H9 (cell line): Measurements from ENCODE around the gene RAB6C. TPM values are rescaled to one million over a fixed set of nuclear protein-coding genes. Genes with fewer than 3 reads are reported as not detected.
"Not testable (repeated sequence)": the region's sequence is repeated elsewhere in the genome, so short reads cannot be mapped to it uniquely, and the experiment has no call there.

Experiments
- DNase-seq: peaks from one replicate; pipeline ENCODE4 v3.0.0-alpha.2; 2017
- H2AFZ ChIP-seq: one replicate; pipeline ENCODE4 v1.6.1; 2013; ENCODE audit warnings: mild to moderate bottlenecking, low read length, control low read depth, moderate library complexity
- H2AK5ac ChIP-seq: 2 replicates; pipeline ENCODE4 v1.6.1; 2013; ENCODE audit warnings: low read length, control low read depth, mixed read lengths; ENCODE audit not compliant: insufficient read length
- H2BK120ac ChIP-seq: one replicate; pipeline ENCODE4 v1.6.1; 2013; ENCODE audit warnings: low read depth, mild to moderate bottlenecking, low read length, control low read depth, inconsistent platforms; ENCODE audit not compliant: poor library complexity, severe bottlenecking
- H2BK12ac ChIP-seq: 2 replicates; pipeline ENCODE4 v1.6.1; 2013; ENCODE audit warnings: low read length, control low read depth, mixed read lengths, low read depth; ENCODE audit not compliant: insufficient read length
- H2BK15ac ChIP-seq: 2 replicates; pipeline ENCODE4 v1.6.1; 2013; ENCODE audit warnings: low read depth, low read length, control low read depth
- H2BK20ac ChIP-seq: one replicate; pipeline ENCODE4 v1.6.1; 2013; ENCODE audit warnings: low read depth, mild to moderate bottlenecking, low read length, control low read depth, inconsistent platforms; ENCODE audit not compliant: poor library complexity, severe bottlenecking
- H2BK5ac ChIP-seq: 2 replicates; pipeline ENCODE4 v1.6.1; 2013; ENCODE audit warnings: low read length, control low read depth, mixed read lengths; ENCODE audit not compliant: insufficient read length
- H3K14ac ChIP-seq: 2 replicates; pipeline ENCODE4 v1.6.1; 2013; ENCODE audit warnings: low read length, control low read depth; ENCODE audit not compliant: insufficient read depth
- H3K18ac ChIP-seq: 2 replicates; pipeline ENCODE4 v1.6.1; 2013; ENCODE audit warnings: low read depth, mild to moderate bottlenecking, mixed read lengths, low read length, control low read depth; ENCODE audit not compliant: insufficient read length
- H3K23ac ChIP-seq: 2 replicates; pipeline ENCODE4 v1.6.1; 2013; ENCODE audit warnings: low read length, control low read depth, mixed read lengths, low read depth; ENCODE audit not compliant: insufficient read length
- H3K23me2 ChIP-seq: 2 replicates; pipeline ENCODE4 v1.6.1; 2013; ENCODE audit warnings: low read depth, mild to moderate bottlenecking, mixed read lengths, low read length, control low read depth; ENCODE audit not compliant: insufficient read length, poor library complexity, severe bottlenecking
- H3K27ac ChIP-seq: 2 replicates; pipeline ENCODE4 v1.5.1; 2013; ENCODE audit warnings: low read length, control low read depth, mixed read lengths, low read depth; ENCODE audit not compliant: insufficient read length
- H3K27me3 ChIP-seq: 2 replicates; pipeline ENCODE4 v1.6.1; 2013; ENCODE audit warnings: low read length, control low read depth, inconsistent platforms; ENCODE audit not compliant: insufficient read depth
- H3K4ac ChIP-seq: 2 replicates; pipeline ENCODE4 v1.6.1; 2013; ENCODE audit warnings: low read depth, mild to moderate bottlenecking, control low read depth, inconsistent platforms, low read length, moderate library complexity
- H3K4me1 ChIP-seq: 2 replicates; pipeline ENCODE4 v1.6.1; 2013; ENCODE audit warnings: low read length, control low read depth, inconsistent platforms; ENCODE audit not compliant: insufficient read depth
- H3K4me2 ChIP-seq: 2 replicates; pipeline ENCODE4 v1.6.1; 2013; ENCODE audit warnings: low read length, control low read depth, mixed read lengths; ENCODE audit not compliant: insufficient read length, insufficient read depth
- H3K56ac ChIP-seq: 2 replicates; pipeline ENCODE4 v1.6.1; 2013; ENCODE audit warnings: low read depth, mild to moderate bottlenecking, mixed read lengths, low read length, control low read depth; ENCODE audit not compliant: insufficient read length
- H3K79me1 ChIP-seq: 2 replicates; pipeline ENCODE4 v1.6.1; 2013; ENCODE audit warnings: low read depth, mild to moderate bottlenecking, moderate library complexity, low read length, control low read depth, inconsistent platforms; ENCODE audit not compliant: insufficient read depth, poor library complexity, severe bottlenecking
- H3K79me2 ChIP-seq: 2 replicates; pipeline ENCODE4 v1.6.1; 2013; ENCODE audit warnings: low read length, control low read depth, inconsistent platforms; ENCODE audit not compliant: insufficient read depth
- H3K9ac ChIP-seq: 2 replicates; pipeline ENCODE4 v1.6.1; 2013; ENCODE audit warnings: low read length, control low read depth, mixed read lengths; ENCODE audit not compliant: insufficient read length; ENCODE audit errors: extremely low read depth
- H3K9me3 ChIP-seq: one replicate; pipeline ENCODE4 v1.6.1; 2013; ENCODE audit warnings: low read depth, low read length, inconsistent platforms; ENCODE audit not compliant: control insufficient read depth
- H3T11ph ChIP-seq: one replicate; pipeline ENCODE4 v1.6.1; 2013; ENCODE audit warnings: mild to moderate bottlenecking, low read length, control low read depth, inconsistent platforms
- H4K20me1 ChIP-seq: one replicate; pipeline ENCODE4 v1.6.1; 2013; ENCODE audit not compliant: control insufficient read depth, insufficient read length, insufficient read depth
- H4K5ac ChIP-seq: 2 replicates; pipeline ENCODE4 v1.6.1; 2013; ENCODE audit warnings: low read depth, mild to moderate bottlenecking, mixed read lengths, low read length, control low read depth; ENCODE audit not compliant: insufficient read length
- H4K8ac ChIP-seq: replicated peaks from 2 replicates; pipeline ENCODE4 v1.6.1; 2013; ENCODE audit warnings: low read length, control low read depth, mixed read lengths, low read depth; ENCODE audit not compliant: insufficient read length
- H4K91ac ChIP-seq: 2 replicates; pipeline ENCODE4 v1.6.1; 2013; ENCODE audit warnings: low read depth, mild to moderate bottlenecking, moderate library complexity, mixed read lengths, low read length, control low read depth; ENCODE audit not compliant: insufficient read length
- H3K27ac Mint-ChIP-seq, 3 experiments: 2 replicates in 2 of 3; 3 replicates in 1 of 3; pipeline ENCODE4 v1.8.0; 2020 to 2021; ENCODE audit warnings: mixed read lengths in 3 of 3, mild to moderate bottlenecking in 1 of 3, moderate library complexity in 1 of 3
- H3K27me3 Mint-ChIP-seq: 2 replicates; pipeline ENCODE4 v1.8.0; 2021; ENCODE audit warnings: low read depth, mild to moderate bottlenecking, moderate library complexity, mixed read lengths
- H3K36me3 Mint-ChIP-seq, 3 experiments: 2 replicates in 2 of 3; 3 replicates in 1 of 3; pipeline ENCODE4 v1.8.0; 2020 to 2021; ENCODE audit warnings: low read depth in 3 of 3, mixed read lengths in 3 of 3; ENCODE audit not compliant: insufficient read depth in 1 of 3
- H3K4me1 Mint-ChIP-seq, 2 experiments: 2 replicates each; pipeline ENCODE4 v1.8.0; 2020; ENCODE audit warnings: mixed read lengths in 2 of 2
- H3K4me3 Mint-ChIP-seq, 2 experiments: 2 replicates in 1 of 2; 3 replicates in 1 of 2; pipeline ENCODE4 v1.8.0; 2020 to 2021; ENCODE audit warnings: mild to moderate bottlenecking in 2 of 2, mixed read lengths in 2 of 2, moderate library complexity in 1 of 2
- H3K9me3 Mint-ChIP-seq, 2 experiments: 2 replicates in 1 of 2; 3 replicates in 1 of 2; pipeline ENCODE4 v1.8.0; 2020; ENCODE audit warnings: mild to moderate bottlenecking in 2 of 2, mixed read lengths in 2 of 2, moderate library complexity in 1 of 2
- WGBS: extraction: QIAGEN DNeasy Blood & Tissue Kit; methylation state at CpG from one replicate; pipeline ENCODE4 v1.1.7; 2013; ENCODE audit warnings: missing lambda C conversion rate, low lambda C conversion rate, mixed read lengths; ENCODE audit not compliant: insufficient read length; ENCODE audit errors: extremely low coverage; 5-methylcytosine and 5-hydroxymethylcytosine counted together
- total RNA-seq: library from RNA; stranded (reverse); gene quantifications from 2 replicates; pipeline ENCODE4 v1.2.1, GENCODE V29; 2021

RAB6C gene
- total RNA-seq, 1 experiment from 2014 or later: not detected

GRCh38 chr2:129956171-129956570 is 23.3 kb upstream of the RAB6C start:
- H3K14ac ChIP-seq, H3K27me3 Mint-ChIP-seq, H4K91ac ChIP-seq, H3K79me1 ChIP-seq, DNase-seq, H3K9ac ChIP-seq, H3K4me1 ChIP-seq, H3K79me2 ChIP-seq, H3K4me2 ChIP-seq, H2AK5ac ChIP-seq, H3K4ac ChIP-seq, H2AFZ ChIP-seq, H2BK5ac ChIP-seq, H2BK12ac ChIP-seq, H3K9me3 ChIP-seq, H4K8ac ChIP-seq, H2BK15ac ChIP-seq, H2BK120ac ChIP-seq, H3K27ac ChIP-seq, H3K27me3 ChIP-seq, H3K23me2 ChIP-seq, H2BK20ac ChIP-seq, H3K18ac ChIP-seq, H3K9me3 Mint-ChIP-seq, H3K4me1 Mint-ChIP-seq, H3K23ac ChIP-seq, H4K5ac ChIP-seq, H3T11ph ChIP-seq, H3K4me3 Mint-ChIP-seq, H3K36me3 Mint-ChIP-seq, H4K20me1 ChIP-seq, H3K27ac Mint-ChIP-seq, H3K56ac ChIP-seq: not testable (repeated sequence)
- WGBS: no CpG with 5 or more reads among the region's 6 CpGs
